ENCODE results near the gene MYO3B. TPM values are rescaled to one million over a fixed set of nuclear protein-coding genes. Genes with fewer than 3 reads are reported as not detected.

The MYO3B gene
- total and polyA plus RNA-seq, 5 donors = not detected

DNA sequence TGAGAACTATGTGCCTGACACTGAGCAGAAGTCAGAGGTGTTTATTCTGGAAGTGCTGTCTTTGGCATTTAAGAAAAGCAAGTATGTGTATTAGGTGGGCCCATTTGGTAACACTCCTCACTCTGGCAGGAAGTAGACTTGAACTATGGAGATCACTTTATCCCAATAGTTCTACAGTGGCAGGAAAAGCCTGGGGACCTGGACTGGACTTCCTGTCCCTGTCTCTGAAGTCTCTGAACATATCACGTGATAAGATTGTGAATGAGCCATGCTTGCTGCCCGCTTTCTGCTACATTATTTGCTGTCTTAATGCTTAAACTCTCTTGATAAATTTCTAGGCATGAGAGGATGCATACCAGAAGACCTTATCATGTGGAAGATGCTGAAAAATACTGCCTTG lies 203.7 kb downstream of the MYO3B start:
- H3K27me3 ChIP-seq (ENCODE audit: control insufficient read depth, insufficient read depth) = peaks cover under 1% of the 10 kb centered on the region
- DNase-seq (no peak), ATAC-seq (no peak)
- H3K9me3 ChIP-seq (ENCODE audit: control insufficient read depth, low read length) = no peaks in the 10 kb centered on the region
- no peaks in the 10 kb centered on the region for H3K4me1 ChIP-seq (ENCODE audit: control insufficient read depth, insufficient read depth, low read length)
- H3K27ac ChIP-seq (ENCODE audit: low read length) = no peak overlapping the region
- H3K4me3 ChIP-seq (ENCODE audit: low read length) = no peak overlapping the region
- 67% methylated on average over 2 of the region's 2 CpGs for WGBS
- intact Hi-C loops (cut with DNase I) = no loop called here

DNA sequence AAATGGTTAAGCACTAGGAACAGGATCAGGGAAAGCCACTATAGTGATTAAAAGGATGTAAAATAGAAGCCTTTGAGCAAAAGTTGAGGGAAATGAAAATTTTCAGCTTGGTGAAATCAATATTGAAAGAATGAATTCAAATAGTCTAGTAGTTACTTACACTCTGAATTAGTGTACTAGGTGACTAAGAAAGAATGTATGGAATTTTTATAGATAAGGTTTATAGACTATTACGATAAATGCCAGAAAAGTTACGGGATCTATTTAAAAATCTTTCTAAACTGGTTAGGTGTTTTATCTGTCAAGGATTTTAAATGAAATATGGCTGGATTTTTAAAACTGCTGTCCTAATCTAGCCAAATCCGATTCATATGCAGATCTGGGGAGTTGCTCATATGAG lies 208.6 kb downstream of the MYO3B start:
- Histone ChIP-seq H3K4me3 (ENCODE audit: low read length) (no peak overlapping the region), H3K4me1 (ENCODE audit: control insufficient read depth, insufficient read depth, low read length) (no peaks in the 10 kb centered on the region), H3K27ac (ENCODE audit: low read length) (no peak overlapping the region), H3K9me3 (ENCODE audit: control insufficient read depth, low read length) (no peaks in the 10 kb centered on the region), H3K27me3 (ENCODE audit: control insufficient read depth, insufficient read depth) (peaks cover 9% of the 10 kb centered on the region)
- 64% methylated on average over 3 of the region's 3 CpGs for WGBS
- ATAC-seq (no peak), DNase-seq (no peak)
- intact Hi-C loops (cut with DNase I) = no loop called here

DNA sequence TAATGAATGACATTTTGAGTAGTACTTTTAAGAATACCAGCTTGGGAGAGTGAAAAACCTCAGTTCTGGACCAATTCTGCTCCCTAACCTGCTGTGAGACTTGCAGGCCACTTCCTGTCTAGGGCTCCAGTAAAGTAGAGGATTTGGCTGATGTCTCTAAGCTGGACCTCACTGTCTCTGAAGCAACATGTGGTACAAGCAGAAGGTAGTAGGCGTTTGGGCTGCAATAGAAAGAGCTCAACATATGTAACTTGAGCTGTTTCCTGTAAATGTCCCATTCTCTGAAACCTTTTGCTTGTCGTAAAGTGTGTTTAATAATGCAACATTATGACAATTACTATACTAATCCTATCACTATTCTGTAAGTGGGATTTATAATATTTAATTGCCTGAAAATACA lies 213.1 kb downstream of the MYO3B start:
- Histone ChIP-seq H3K9me3 (ENCODE audit: control insufficient read depth, low read length) (no peaks in the 10 kb centered on the region), H3K4me3 (ENCODE audit: low read length) (no peak overlapping the region), H3K27ac (ENCODE audit: low read length) (no peak overlapping the region), H3K27me3 (ENCODE audit: control insufficient read depth, insufficient read depth) (peaks cover 11% of the 10 kb centered on the region), H3K4me1 (ENCODE audit: control insufficient read depth, insufficient read depth, low read length) (no peaks in the 10 kb centered on the region)
- intact Hi-C loops (cut with DNase I) = no loop called here
- 62% methylated on average over 2 of the region's 2 CpGs for WGBS
- no peak for DNase-seq
- ATAC-seq = no peak

DNA sequence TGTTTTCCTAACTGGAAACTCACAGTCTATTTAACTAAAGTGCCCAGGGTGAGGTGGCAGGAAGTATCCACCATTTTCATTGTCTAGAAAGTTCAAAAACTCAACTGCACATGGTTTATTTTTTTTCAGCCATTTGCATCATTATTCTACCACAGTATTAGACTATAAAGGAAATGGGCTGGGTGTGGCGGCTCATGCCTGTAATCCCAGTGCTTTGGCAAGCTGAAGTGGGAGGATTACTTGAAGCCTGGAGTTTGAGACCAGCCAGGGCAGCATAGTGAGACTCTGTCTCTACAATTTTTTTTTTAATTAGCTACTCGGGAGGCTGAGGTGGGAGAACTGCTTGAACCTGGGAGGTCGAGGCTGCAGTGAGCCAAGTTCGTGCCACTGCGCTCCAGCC lies 213.8 kb downstream of the MYO3B start:
- Histone ChIP-seq H3K27me3 (ENCODE audit: control insufficient read depth, insufficient read depth) (peaks cover 11% of the 10 kb centered on the region), H3K27ac (ENCODE audit: low read length) (no peak overlapping the region), H3K4me3 (ENCODE audit: low read length) (no peak overlapping the region), H3K4me1 (ENCODE audit: control insufficient read depth, insufficient read depth, low read length) (no peaks in the 10 kb centered on the region), H3K9me3 (ENCODE audit: control insufficient read depth, low read length) (no peaks in the 10 kb centered on the region)
- 93% methylated on average over 5 of the region's 5 CpGs for WGBS
- ATAC-seq = no peak
- no peak for DNase-seq
- intact Hi-C loops (cut with DNase I) = no loop called here

- H3K4me3 ChIP-seq (ENCODE audit: low read length) = no peak overlapping the region
- H3K27ac ChIP-seq (ENCODE audit: low read length) = no peak overlapping the region
- H3K27me3 ChIP-seq (ENCODE audit: control insufficient read depth, insufficient read depth) = peaks cover 2% of the 10 kb centered on the region
- DNase-seq (no peak), ATAC-seq (no peak)
- WGBS = 41% methylated on average over 2 of the region's 2 CpGs
- no peaks in the 10 kb centered on the region for H3K9me3 ChIP-seq (ENCODE audit: control insufficient read depth, low read length)
- intact Hi-C loops (cut with DNase I) = no loop called here
- H3K4me1 ChIP-seq (ENCODE audit: control insufficient read depth, insufficient read depth, low read length) = no peaks in the 10 kb centered on the region
Observed at GRCh38 chr2:170393861-170394498, 216.0 kb downstream of the MYO3B start.

GRCh38 chr2:170394641-170395387 lies 216.9 kb downstream of the MYO3B start:
- Histone ChIP-seq H3K9me3 (ENCODE audit: control insufficient read depth, low read length) (no peaks in the 10 kb centered on the region), H3K27me3 (ENCODE audit: control insufficient read depth, insufficient read depth) (peaks cover 2% of the 10 kb centered on the region), H3K4me3 (ENCODE audit: low read length) (no peak overlapping the region), H3K27ac (ENCODE audit: low read length) (no peak overlapping the region), H3K4me1 (ENCODE audit: control insufficient read depth, insufficient read depth, low read length) (no peaks in the 10 kb centered on the region)
- ATAC-seq (no peak), DNase-seq (no peak)
- intact Hi-C loops (cut with DNase I) = no loop called here

DNA sequence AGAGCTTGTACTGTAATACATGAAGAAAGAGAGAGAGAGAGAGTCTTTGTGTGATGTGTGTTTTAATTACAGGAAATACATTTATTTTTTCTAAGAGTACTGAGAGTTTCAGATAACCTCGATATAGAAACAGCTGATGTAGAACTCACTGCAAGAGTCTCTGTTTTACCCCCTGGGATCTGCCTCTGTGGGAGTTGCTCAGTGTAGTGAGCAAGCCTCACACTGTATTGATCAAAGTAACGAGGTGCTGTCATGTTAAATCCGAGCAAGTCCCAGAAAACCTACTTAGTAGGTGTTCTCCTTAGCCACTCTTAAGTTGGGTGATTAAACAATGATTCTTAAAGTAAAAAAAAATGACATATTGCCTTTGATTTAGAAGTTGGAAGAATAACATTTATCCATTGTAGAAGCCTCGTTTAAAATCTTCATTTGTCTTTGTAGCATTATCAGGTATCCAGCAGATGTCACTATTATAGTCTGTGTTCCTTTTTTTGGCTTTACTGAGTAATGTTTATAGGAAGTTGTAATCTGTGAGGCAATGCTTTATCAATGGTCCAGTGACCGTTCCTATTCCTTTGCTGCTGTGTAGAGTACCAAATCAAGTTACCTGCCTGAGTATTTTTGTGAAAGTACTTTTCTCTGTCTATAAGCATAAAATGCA lies 219.0 kb downstream of the MYO3B start:
- Histone ChIP-seq H3K4me3 (ENCODE audit: low read length) (no peak overlapping the region), H3K27me3 (ENCODE audit: control insufficient read depth, insufficient read depth) (peaks cover 2% of the 10 kb centered on the region), H3K4me1 (ENCODE audit: control insufficient read depth, insufficient read depth, low read length) (no peaks in the 10 kb centered on the region), H3K27ac (ENCODE audit: low read length) (no peak overlapping the region), H3K9me3 (ENCODE audit: control insufficient read depth, low read length) (no peaks in the 10 kb centered on the region)
- no peak for DNase-seq
- intact Hi-C loops (cut with DNase I) = no loop called here
- ATAC-seq = no peak
- 24% methylated on average over 5 of the region's 5 CpGs for WGBS

GRCh38 chr2:170401187-170401586 lies 223.2 kb downstream of the MYO3B start:
- intact Hi-C loops (cut with DNase I) = loop anchor here in 1 of 4 donors (10.0 kb wide), 1 partner anchor 414 kb away; the partner anchor contains the start of gene GAD1
- ATAC-seq = no peak
- no peaks in the 10 kb centered on the region for H3K9me3 ChIP-seq (ENCODE audit: control insufficient read depth, low read length)
- H3K4me1 ChIP-seq (ENCODE audit: control insufficient read depth, insufficient read depth, low read length) = no peaks in the 10 kb centered on the region
- DNase-seq = no peak
- no peak overlapping the region for H3K4me3 ChIP-seq (ENCODE audit: low read length)
- WGBS = 94% methylated on average over 3 of the region's 3 CpGs
- peaks cover 4% of the 10 kb centered on the region for H3K27me3 ChIP-seq (ENCODE audit: control insufficient read depth, insufficient read depth)
- no peak overlapping the region for H3K27ac ChIP-seq (ENCODE audit: low read length)

GRCh38 chr2:170404846-170405245 lies 226.9 kb downstream of the MYO3B start:
- Histone ChIP-seq H3K4me1 (ENCODE audit: control insufficient read depth, insufficient read depth, low read length) (no peaks in the 10 kb centered on the region), H3K9me3 (ENCODE audit: control insufficient read depth, low read length) (no peaks in the 10 kb centered on the region), H3K27me3 (ENCODE audit: control insufficient read depth, insufficient read depth) (peaks cover 4% of the 10 kb centered on the region), H3K4me3 (ENCODE audit: low read length) (no peak overlapping the region), H3K27ac (ENCODE audit: low read length) (no peak overlapping the region)
- DNase-seq = no peak
- WGBS = 89% methylated on average over 3 of the region's 3 CpGs
- intact Hi-C loops (cut with DNase I) = loop anchor here in 3 of 4 donors (5.0 to 10.0 kb wide), 2 partner anchors 407 to 410 kb away; partner anchors contain the start of gene GAD1 (in 1 of the 3)
- no peak for ATAC-seq

DNA sequence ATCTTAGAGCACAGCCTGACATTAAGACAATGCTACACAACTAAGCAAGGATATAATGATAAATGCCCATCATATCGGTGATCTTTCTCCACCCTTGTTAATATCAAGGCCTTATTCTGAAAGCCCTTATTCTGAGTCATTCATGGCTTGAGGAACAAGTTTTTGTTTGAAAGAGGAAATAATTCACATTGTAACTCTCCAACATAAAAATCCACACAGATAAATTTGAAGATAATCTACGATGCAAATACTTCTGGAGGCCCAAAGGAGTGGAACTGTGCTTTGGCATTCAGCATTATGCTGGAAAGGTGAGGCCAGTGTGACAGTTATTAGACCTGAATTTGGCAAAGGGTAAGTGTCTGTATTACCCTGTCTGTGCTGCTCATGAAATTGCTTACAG lies 227.4 kb downstream of the MYO3B start:
- no peak overlapping the region for H3K4me3 ChIP-seq (ENCODE audit: low read length)
- H3K27me3 ChIP-seq (ENCODE audit: control insufficient read depth, insufficient read depth) = peaks cover 4% of the 10 kb centered on the region
- H3K4me1 ChIP-seq (ENCODE audit: control insufficient read depth, insufficient read depth, low read length) = no peaks in the 10 kb centered on the region
- WGBS = 70% methylated on average over 2 of the region's 2 CpGs
- no peak for DNase-seq
- H3K9me3 ChIP-seq (ENCODE audit: control insufficient read depth, low read length) = no peaks in the 10 kb centered on the region
- intact Hi-C loops (cut with DNase I) = loop anchor here in 3 of 4 donors (5.0 to 10.0 kb wide), 2 partner anchors 407 to 409 kb away; partner anchors contain the start of gene GAD1 (in 1 of the 3)
- no peak overlapping the region for H3K27ac ChIP-seq (ENCODE audit: low read length)
- no peak for ATAC-seq

Data from right cardiac atrium (tissue), 5 donors.